Chondrocyte (in vitro differentiated cells): Measurements from ENCODE around the gene KCNH6. TPM values are rescaled to one million over a fixed set of nuclear protein-coding genes. Genes with fewer than 3 reads are reported as not detected.

Experiments
- DNase-seq: peaks from one replicate; pipeline ENCODE4 v3.0.0; 2021; ENCODE audit warnings: mixed read lengths, low spot score
- H3K27ac Mint-ChIP-seq: one replicate; pipeline ENCODE4 v1.8.0; 2021; ENCODE audit warnings: mild to moderate bottlenecking, moderate library complexity, mixed read lengths; ENCODE audit not compliant: unreplicated experiment
- H3K27me3 Mint-ChIP-seq: 2 replicates; pipeline ENCODE4 v1.8.0; 2021; ENCODE audit warnings: low read depth, mixed read lengths
- H3K36me3 Mint-ChIP-seq: 2 replicates; pipeline ENCODE4 v1.8.0; 2021; ENCODE audit warnings: low read depth, mixed read lengths
- H3K4me1 Mint-ChIP-seq: 2 replicates; pipeline ENCODE4 v1.8.0; 2021; ENCODE audit warnings: low read depth, mild to moderate bottlenecking, mixed read lengths
- H3K4me3 Mint-ChIP-seq: one replicate; pipeline ENCODE4 v1.8.0; 2021; ENCODE audit warnings: mild to moderate bottlenecking, moderate library complexity, mixed read lengths; ENCODE audit not compliant: unreplicated experiment
- H3K9me3 Mint-ChIP-seq: 2 replicates; pipeline ENCODE4 v1.8.0; 2021; ENCODE audit warnings: low read depth, mixed read lengths
- CTCF ChIP-seq: fragments of 200-600 bp; sonication (generic); IDR thresholded peaks from 2 replicates; pipeline ENCODE4 v1.5.0; 2021; ENCODE audit warnings: antibody characterized with exemption, mild to moderate bottlenecking, moderate library complexity
- total RNA-seq: library from RNA; stranded (reverse); gene quantifications from 3 replicates; pipeline ENCODE4 v1.2.1, GENCODE V29; 2021

Gene KCNH6
- total RNA-seq, 1 donor from 2014 or later, result not detected

DNA sequence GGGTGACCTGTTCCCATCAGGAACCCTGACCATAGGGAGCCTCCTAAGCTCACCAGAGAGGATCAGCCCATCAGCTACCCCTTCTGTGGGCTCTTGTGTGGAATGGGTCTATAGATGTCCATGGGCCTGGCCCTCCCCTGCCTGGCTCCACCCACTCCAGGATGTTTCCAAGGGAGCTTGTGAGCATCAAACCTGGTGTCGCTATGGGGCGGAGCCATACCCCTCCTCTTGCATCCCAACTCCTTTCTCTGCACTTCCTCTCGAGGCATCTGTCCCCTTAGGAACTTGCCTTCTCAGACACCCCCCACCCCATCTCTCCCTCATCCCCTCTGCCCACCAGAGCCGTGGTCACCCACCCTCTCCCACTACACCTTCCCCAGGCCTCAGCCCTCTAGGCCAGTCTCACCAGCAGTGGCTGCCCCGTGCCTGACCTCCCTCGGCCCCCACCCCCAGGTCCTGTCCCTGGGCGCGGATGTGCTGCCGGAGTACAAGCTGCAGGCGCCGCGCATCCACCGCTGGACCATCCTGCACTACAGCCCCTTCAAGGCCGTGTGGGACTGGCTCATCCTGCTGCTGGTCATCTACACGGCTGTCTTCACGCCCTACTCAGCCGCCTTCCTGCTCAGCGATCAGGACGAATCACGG, 10.4 kb downstream of the KCNH6 start:
- Mint-ChIP-seq H3K9me3 (no peaks in the 10 kb centered on the region), H3K27me3 (peaks cover 8% of the 10 kb centered on the region), H3K27ac (no peak overlapping the region), H3K36me3 (no peaks in the 10 kb centered on the region), H3K4me1 (no peaks in the 10 kb centered on the region), H3K4me3 (no peak overlapping the region)
- DNase-seq, result peak; percentile 91
- TF ChIP-seq CTCF, result no peak

DNA sequence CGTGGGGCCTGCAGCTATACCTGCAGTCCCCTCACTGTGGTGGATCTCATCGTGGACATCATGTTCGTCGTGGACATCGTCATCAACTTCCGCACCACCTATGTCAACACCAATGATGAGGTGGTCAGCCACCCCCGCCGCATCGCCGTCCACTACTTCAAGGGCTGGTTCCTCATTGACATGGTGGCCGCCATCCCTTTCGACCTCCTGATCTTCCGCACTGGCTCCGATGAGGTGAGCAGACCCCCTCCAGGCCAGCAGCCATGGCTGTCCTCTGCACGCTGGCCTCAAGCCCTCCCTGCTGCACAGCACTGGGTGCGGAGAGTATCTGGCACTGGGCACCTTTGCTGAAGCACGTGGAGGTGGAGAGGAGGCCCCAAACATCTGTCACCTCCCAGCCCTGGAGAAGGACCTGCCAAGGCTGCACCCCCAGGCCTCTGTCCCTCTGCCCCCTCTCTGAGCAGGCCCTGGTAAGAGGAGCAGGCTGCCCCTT, 11.0 kb downstream of the KCNH6 start:
- no peaks in the 10 kb centered on the region for H3K4me1 Mint-ChIP-seq
- no peaks in the 10 kb centered on the region for H3K36me3 Mint-ChIP-seq
- H3K27me3 Mint-ChIP-seq, result peaks cover 11% of the 10 kb centered on the region
- TF ChIP-seq CTCF, result no peak
- H3K4me3 Mint-ChIP-seq, result no peak overlapping the region
- H3K9me3 Mint-ChIP-seq, result no peaks in the 10 kb centered on the region
- DNase-seq, result peak; percentile 82
- H3K27ac Mint-ChIP-seq, result no peak overlapping the region

DNA sequence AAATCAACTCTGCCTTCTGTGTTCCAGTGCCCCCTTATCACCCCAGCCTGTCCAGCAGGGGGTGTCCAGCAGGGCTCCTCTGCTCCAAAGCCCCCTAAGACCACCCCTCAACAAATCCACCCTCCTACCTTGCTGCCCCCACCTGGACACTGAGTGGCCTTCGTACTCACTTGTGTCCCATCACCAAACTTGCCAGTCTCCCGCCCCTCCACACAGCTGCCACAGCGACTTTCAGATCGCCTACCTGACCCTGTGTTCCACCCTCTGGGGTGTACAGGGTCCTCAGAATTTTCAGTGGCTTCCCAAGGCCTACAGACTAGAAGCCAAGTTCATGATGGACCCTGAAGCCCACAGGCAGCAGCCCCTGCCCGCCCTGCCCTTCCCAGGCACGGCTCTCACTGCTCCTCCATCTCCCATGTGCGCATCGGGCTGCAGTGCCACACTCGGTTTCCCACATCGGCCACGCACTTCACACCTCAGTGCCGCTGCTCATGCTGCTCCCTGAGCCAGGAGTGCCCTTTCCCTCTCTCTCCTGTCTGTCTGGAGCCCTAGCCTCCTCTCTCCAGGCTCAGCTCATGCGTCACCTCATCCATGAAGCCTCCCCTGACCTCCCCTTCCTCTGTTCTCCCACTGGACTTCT, 11.8 kb downstream of the KCNH6 start:
- Mint-ChIP-seq H3K4me1 (no peaks in the 10 kb centered on the region), H3K36me3 (no peaks in the 10 kb centered on the region), H3K27me3 (peaks cover 18% of the 10 kb centered on the region), H3K4me3 (no peak overlapping the region), H3K9me3 (no peaks in the 10 kb centered on the region), H3K27ac (no peak overlapping the region)
- no peak for TF ChIP-seq CTCF
- DNase-seq, result peak; percentile 66

DNA sequence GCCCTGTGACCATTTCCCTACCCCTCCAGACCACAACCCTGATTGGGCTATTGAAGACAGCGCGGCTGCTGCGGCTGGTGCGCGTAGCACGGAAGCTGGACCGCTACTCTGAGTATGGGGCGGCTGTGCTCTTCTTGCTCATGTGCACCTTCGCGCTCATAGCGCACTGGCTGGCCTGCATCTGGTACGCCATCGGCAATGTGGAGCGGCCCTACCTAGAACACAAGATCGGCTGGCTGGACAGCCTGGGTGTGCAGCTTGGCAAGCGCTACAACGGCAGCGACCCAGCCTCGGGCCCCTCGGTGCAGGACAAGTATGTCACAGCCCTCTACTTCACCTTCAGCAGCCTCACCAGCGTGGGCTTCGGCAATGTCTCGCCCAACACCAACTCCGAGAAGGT, 12.5 kb downstream of the KCNH6 start:
- DNase-seq, result peak; percentile 82
- Mint-ChIP-seq H3K36me3 (no peaks in the 10 kb centered on the region), H3K27me3 (peaks cover 20% of the 10 kb centered on the region), H3K4me3 (no peak overlapping the region), H3K27ac (no peak overlapping the region), H3K4me1 (no peaks in the 10 kb centered on the region), H3K9me3 (no peaks in the 10 kb centered on the region)
- no peak for TF ChIP-seq CTCF

GRCh38 chr17:63537001-63537400, 13.8 kb downstream of the KCNH6 start:
- Mint-ChIP-seq H3K4me3 (no peak overlapping the region), H3K27ac (no peak overlapping the region), H3K27me3 (peaks cover 20% of the 10 kb centered on the region), H3K9me3 (no peaks in the 10 kb centered on the region), H3K36me3 (no peaks in the 10 kb centered on the region), H3K4me1 (no peaks in the 10 kb centered on the region)
- TF ChIP-seq CTCF, result no peak
- DNase-seq, result no peak
